Vagina (tissue), 2 donors: Measurements from ENCODE around the gene FSTL4.

Experiments used
- POLR2A ChIP-seq, 2 donors: fragments of 450-650 bp; IDR thresholded peaks; one replicate each; pipeline ENCODE4 v1.6.1; 2017; ENCODE audit warnings: antibody characterized with exemption in 2 of 2, mild to moderate bottlenecking in 2 of 2, moderate library complexity in 2 of 2
- POLR2AphosphoS5 ChIP-seq, 2 donors: sonication (generic); formaldehyde crosslinking; IDR thresholded peaks; one replicate each; pipeline ENCODE4 v1.9.0; 2017; ENCODE audit warnings: antibody characterized with exemption in 2 of 2, mild to moderate bottlenecking in 2 of 2, low read depth in 1 of 2; ENCODE audit not compliant: insufficient read depth in 1 of 2
- TF ChIP-seq, protein P1 (sequence below), 3 experiments: fragments of 450-650 bp in 2 of 3; fragments of 200-600 bp in 1 of 3; sonication (generic) in 1 of 3; IDR thresholded peaks; one replicate each; pipeline ENCODE4 v1.5.1; 2017 to 2019; ENCODE audit warnings: antibody characterized with exemption in 3 of 3, mild to moderate bottlenecking in 2 of 3, moderate library complexity in 2 of 3

DNA sequence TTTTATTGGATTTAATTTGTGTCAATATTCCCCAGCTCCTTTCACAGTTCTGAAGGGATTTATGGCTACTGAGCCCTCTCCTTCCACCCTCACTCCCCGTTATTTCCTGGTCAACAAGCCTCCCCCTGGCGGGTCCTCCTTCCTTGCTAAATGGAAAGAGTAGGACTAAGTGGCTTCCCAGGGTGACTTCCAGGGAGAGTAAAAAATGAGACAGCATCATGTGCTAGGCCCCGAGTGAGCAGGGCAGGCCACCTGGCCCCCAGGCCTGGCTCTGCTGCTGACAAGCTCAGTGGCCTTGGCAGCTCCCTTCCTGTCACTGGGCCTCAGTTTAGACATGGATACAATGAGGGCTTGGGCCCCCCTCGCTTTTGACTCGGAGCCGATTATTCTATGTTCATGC is 359.3 kb downstream of the FSTL4 start:
- TF ChIP-seq POLR2A (IDR thresholded peaks at IDR 0.05), result no peak
- no peak for TF ChIP-seq POLR2AphosphoS5 (IDR thresholded peaks at IDR 0.05; ENCODE audit: insufficient read depth in 1 of 2, low read depth in 1 of 2)
- TF ChIP-seq, protein P1, sequence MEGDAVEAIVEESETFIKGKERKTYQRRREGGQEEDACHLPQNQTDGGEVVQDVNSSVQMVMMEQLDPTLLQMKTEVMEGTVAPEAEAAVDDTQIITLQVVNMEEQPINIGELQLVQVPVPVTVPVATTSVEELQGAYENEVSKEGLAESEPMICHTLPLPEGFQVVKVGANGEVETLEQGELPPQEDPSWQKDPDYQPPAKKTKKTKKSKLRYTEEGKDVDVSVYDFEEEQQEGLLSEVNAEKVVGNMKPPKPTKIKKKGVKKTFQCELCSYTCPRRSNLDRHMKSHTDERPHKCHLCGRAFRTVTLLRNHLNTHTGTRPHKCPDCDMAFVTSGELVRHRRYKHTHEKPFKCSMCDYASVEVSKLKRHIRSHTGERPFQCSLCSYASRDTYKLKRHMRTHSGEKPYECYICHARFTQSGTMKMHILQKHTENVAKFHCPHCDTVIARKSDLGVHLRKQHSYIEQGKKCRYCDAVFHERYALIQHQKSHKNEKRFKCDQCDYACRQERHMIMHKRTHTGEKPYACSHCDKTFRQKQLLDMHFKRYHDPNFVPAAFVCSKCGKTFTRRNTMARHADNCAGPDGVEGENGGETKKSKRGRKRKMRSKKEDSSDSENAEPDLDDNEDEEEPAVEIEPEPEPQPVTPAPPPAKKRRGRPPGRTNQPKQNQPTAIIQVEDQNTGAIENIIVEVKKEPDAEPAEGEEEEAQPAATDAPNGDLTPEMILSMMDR (IDR thresholded peaks at IDR 0.05), result no peak
